Stimulated activated CD8-positive, alpha-beta memory T cell treated with anti-CD3 and anti-CD28 coated beads, Interleukin-12 subunit alpha, Interleukin-12 subunit beta, amount 100 ng/mL, for 24 hours (primary cell): ENCODE results near the gene SEPTIN3.

Experiments
- DNase-seq: peaks from one replicate; pipeline ENCODE4 v3.0.0-alpha.2; 2020; ENCODE audit errors: extremely low read depth

Gene SEPTIN3

DNA sequence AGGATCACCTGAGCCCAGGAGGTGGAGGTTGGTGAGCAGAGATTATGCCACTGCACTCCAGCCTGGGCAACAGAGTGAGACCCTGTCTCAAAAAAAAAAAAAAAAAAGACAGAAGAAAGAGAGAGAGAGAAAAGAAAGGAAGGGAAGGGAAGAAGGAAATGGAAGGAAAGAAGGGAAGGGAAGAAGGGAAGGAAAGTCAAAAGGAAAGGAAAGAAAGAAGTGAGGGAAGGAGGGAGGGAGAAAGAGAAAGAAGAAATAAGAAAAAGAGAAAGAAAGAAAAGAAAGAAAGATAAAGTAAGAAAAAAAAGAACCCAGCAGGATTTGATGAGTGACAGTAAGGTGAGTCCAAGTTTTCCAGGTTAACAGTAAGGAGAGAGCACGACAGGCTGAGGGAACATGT is 49.0 kb downstream of the SEPTIN3 start:
- DNase-seq = no peak
